Dedifferentiated amniotic fluid mesenchymal stem cell (primary cell): ENCODE data around the gene RMI1.
"Not testable (repeated sequence)": the region's sequence is repeated elsewhere in the genome, so short reads cannot be mapped to it uniquely, and the experiment has no call there.

Experiments
- DNase-seq: peaks from one replicate; pipeline ENCODE4 v3.0.0-alpha.2; 2016; ENCODE audit errors: extremely low spot score

RMI1 gene

GRCh38 chr9:84003246-84003645 lies 22.6 kb downstream of the RMI1 start:
- DNase-seq = no peak

- no peak for DNase-seq
Measured at GRCh38 chr9:84007662-84008061, 27.1 kb downstream of the RMI1 start.

- no peak for DNase-seq
Measured at GRCh38 chr9:84024041-84024575, 43.5 kb downstream of the RMI1 start.

GRCh38 chr9:84027201-84027600 lies 46.6 kb downstream of the RMI1 start:
- DNase-seq = no peak

GRCh38 chr9:84031534-84031933 lies 50.9 kb downstream of the RMI1 start:
- DNase-seq = no peak

GRCh38 chr9:84041857-84042256 lies 61.3 kb downstream of the RMI1 start:
- not testable (repeated sequence) for DNase-seq

- DNase-seq = no peak
Measured at GRCh38 chr9:84045481-84046097, 65.0 kb downstream of the RMI1 start.
